Neural cell (in vitro differentiated cells): ENCODE results near the gene GPX6. TPM values are rescaled to one million over a fixed set of nuclear protein-coding genes. Genes with fewer than 3 reads are reported as not detected.
A peak's percentile ranks its signal among the peaks of the same experiment; 100 is the strongest.
"Not testable (repeated sequence)": the region's sequence is repeated elsewhere in the genome, so short reads cannot be mapped to it uniquely, and the experiment has no call there.

Experiments used
- H2AFZ ChIP-seq: fragments of 200-600, 300-800 bp; sonication (generic), shearing (Covaris generic); 2 replicates; pipeline ENCODE4 v1.6.0; 2014; ENCODE audit warnings: low read depth, mild to moderate bottlenecking, antibody characterized with exemption, low read length, moderate library complexity
- H3F3A ChIP-seq: fragments of 200-600 bp; shearing (Covaris generic); 2 replicates; pipeline ENCODE4 v1.6.1; 2016; ENCODE audit warnings: mild to moderate bottlenecking, moderate library complexity, mixed read lengths, antibody characterized with exemption, low read length; ENCODE audit not compliant: insufficient read depth, poor library complexity, severe bottlenecking
- H3K27ac ChIP-seq: fragments of 200-600, 300-800 bp; sonication (generic), shearing (Covaris generic); 2 replicates; pipeline ENCODE4 v1.5.1; 2014; ENCODE audit warnings: mild to moderate bottlenecking, low read length, moderate library complexity
- H3K27me3 ChIP-seq: fragments of 300-800, 200-600 bp; sonication (generic), shearing (Covaris generic); 2 replicates; pipeline ENCODE4 v1.6.0; 2014; ENCODE audit warnings: mild to moderate bottlenecking, low read depth, low read length, moderate library complexity; ENCODE audit not compliant: insufficient read depth
- H3K36me3 ChIP-seq: fragments of 300-800, 200-600 bp; sonication (generic), shearing (Covaris generic); 2 replicates; pipeline ENCODE4 v1.5.1; 2014; ENCODE audit warnings: mild to moderate bottlenecking, antibody characterized with exemption, low read length, moderate library complexity; ENCODE audit not compliant: insufficient read depth
- H3K4me2 ChIP-seq: fragments of 300-800, 200-600 bp; sonication (generic), shearing (Covaris generic); 2 replicates; pipeline ENCODE4 v1.6.0; 2014; ENCODE audit warnings: mild to moderate bottlenecking, low read length
- H3K4me3 ChIP-seq: fragments of 300-800, 200-600 bp; sonication (generic), shearing (Covaris generic); 2 replicates; pipeline ENCODE4 v1.5.1; 2014; ENCODE audit warnings: mild to moderate bottlenecking, low read length, moderate library complexity
- H3K79me2 ChIP-seq: fragments of 200-600 bp; shearing (Covaris generic); replicated peaks from 2 replicates; pipeline ENCODE4 v1.6.0; 2014; ENCODE audit warnings: mild to moderate bottlenecking, low read length, moderate library complexity; ENCODE audit not compliant: insufficient read depth
- H3K9ac ChIP-seq: fragments of 300-800, 200-600 bp; sonication (generic), shearing (Covaris generic); 2 replicates; pipeline ENCODE4 v1.6.1; 2016; ENCODE audit warnings: mild to moderate bottlenecking, low read length, mixed read lengths
- H3K9me2 ChIP-seq: fragments of 200-600 bp; shearing (Covaris generic); 2 replicates; pipeline ENCODE4 v1.6.1; 2016; ENCODE audit warnings: mild to moderate bottlenecking, low read length, mixed read lengths; ENCODE audit not compliant: insufficient read depth
- H3K9me3 ChIP-seq: fragments of 200-600, 300-800 bp; sonication (generic), shearing (Covaris generic); 2 replicates; pipeline ENCODE4 v1.6.1; 2016; ENCODE audit warnings: mild to moderate bottlenecking, mixed run types, low read length, moderate library complexity, mixed read lengths
- H4K20me1 ChIP-seq: fragments of 200-600 bp; shearing (Covaris generic); 2 replicates; pipeline ENCODE4 v1.6.1; 2016; ENCODE audit warnings: mild to moderate bottlenecking, mixed run types; ENCODE audit not compliant: insufficient read depth
- CTCF ChIP-seq: fragments of 450-650 bp; IDR thresholded peaks from 2 replicates; pipeline ENCODE4 v1.5.1; 2014; ENCODE audit warnings: antibody characterized with exemption, mild to moderate bottlenecking, moderate library complexity; ENCODE audit not compliant: poor library complexity, severe bottlenecking
- EP300 ChIP-seq: fragments of 450-650 bp; conservative IDR thresholded peaks from 2 replicates; pipeline ENCODE4 v1.6.1; 2014; ENCODE audit warnings: antibody characterized with exemption, mild to moderate bottlenecking, moderate library complexity; ENCODE audit not compliant: poor library complexity, severe bottlenecking
- EZH2 ChIP-seq: fragments of 200-600, 300-800 bp; shearing (Covaris generic), sonication (generic); IDR thresholded peaks from 2 replicates; pipeline ENCODE4 v1.6.1; 2014; ENCODE audit warnings: antibody characterized with exemption, low read length, borderline replicate concordance, mild to moderate bottlenecking; ENCODE audit not compliant: insufficient read depth, poor library complexity, severe bottlenecking
- MXI1 ChIP-seq: fragments of 450-650 bp; conservative IDR thresholded peaks from 2 replicates; pipeline ENCODE4 v1.6.1; 2014; ENCODE audit warnings: antibody characterized with exemption, mild to moderate bottlenecking; ENCODE audit not compliant: poor library complexity, severe bottlenecking
- POLR2AphosphoS5 ChIP-seq: IDR thresholded peaks from 2 replicates; pipeline ENCODE4 v1.6.1; 2012
- RAD21 ChIP-seq: fragments of 450-650 bp; conservative IDR thresholded peaks from 2 replicates; pipeline ENCODE4 v1.6.1; 2014; ENCODE audit warnings: antibody characterized with exemption, mild to moderate bottlenecking, moderate library complexity
- SMC3 ChIP-seq: fragments of 450-650 bp; conservative IDR thresholded peaks from 2 replicates; pipeline ENCODE4 v1.6.1; 2014; ENCODE audit warnings: antibody characterized with exemption, mild to moderate bottlenecking, moderate library complexity; ENCODE audit not compliant: poor library complexity
- TAF1 ChIP-seq: IDR thresholded peaks from 2 replicates; pipeline ENCODE4 v1.6.1; 2012; ENCODE audit warnings: low read depth
- polyA plus RNA-seq: library from polyadenylated mRNA; depleted of rRNA; stranded (reverse); fragments of >200 nt; gene quantifications from 2 replicates; pipeline ENCODE4 v1.2.3, GENCODE V29; 2014
- TF ChIP-seq, protein P1 (sequence below): IDR thresholded peaks from 2 replicates; pipeline ENCODE4 v1.6.1; 2012; ENCODE audit warnings: borderline replicate concordance

The GPX6 gene
- polyA plus RNA-seq, 1 donor from 2014 or later, result not detected

GRCh38 chr6:28478518-28478917, 37.1 kb downstream of the GPX6 start:
- Histone ChIP-seq H3K4me2 (no peak overlapping the region), H3K79me2 (no peaks in the 10 kb centered on the region), H3K9ac (no peak overlapping the region), H4K20me1 (no peaks in the 10 kb centered on the region), H3K9me3 (no peaks in the 10 kb centered on the region), H3K4me3 (no peak overlapping the region), H2AFZ (no peak overlapping the region), H3K27me3 (no peaks in the 10 kb centered on the region), H3K9me2 (no peaks in the 10 kb centered on the region), H3K36me3 (no peaks in the 10 kb centered on the region), H3F3A (no peaks in the 10 kb centered on the region), H3K27ac (no peak overlapping the region)
- TF ChIP-seq EP300, result no peak
- no peak for TF ChIP-seq SMC3
- TF ChIP-seq TAF1, result no peak
- TF ChIP-seq MXI1, result no peak
- TF ChIP-seq EZH2, result no peak
- no peak for TF ChIP-seq CTCF
- TF ChIP-seq, protein P1, sequence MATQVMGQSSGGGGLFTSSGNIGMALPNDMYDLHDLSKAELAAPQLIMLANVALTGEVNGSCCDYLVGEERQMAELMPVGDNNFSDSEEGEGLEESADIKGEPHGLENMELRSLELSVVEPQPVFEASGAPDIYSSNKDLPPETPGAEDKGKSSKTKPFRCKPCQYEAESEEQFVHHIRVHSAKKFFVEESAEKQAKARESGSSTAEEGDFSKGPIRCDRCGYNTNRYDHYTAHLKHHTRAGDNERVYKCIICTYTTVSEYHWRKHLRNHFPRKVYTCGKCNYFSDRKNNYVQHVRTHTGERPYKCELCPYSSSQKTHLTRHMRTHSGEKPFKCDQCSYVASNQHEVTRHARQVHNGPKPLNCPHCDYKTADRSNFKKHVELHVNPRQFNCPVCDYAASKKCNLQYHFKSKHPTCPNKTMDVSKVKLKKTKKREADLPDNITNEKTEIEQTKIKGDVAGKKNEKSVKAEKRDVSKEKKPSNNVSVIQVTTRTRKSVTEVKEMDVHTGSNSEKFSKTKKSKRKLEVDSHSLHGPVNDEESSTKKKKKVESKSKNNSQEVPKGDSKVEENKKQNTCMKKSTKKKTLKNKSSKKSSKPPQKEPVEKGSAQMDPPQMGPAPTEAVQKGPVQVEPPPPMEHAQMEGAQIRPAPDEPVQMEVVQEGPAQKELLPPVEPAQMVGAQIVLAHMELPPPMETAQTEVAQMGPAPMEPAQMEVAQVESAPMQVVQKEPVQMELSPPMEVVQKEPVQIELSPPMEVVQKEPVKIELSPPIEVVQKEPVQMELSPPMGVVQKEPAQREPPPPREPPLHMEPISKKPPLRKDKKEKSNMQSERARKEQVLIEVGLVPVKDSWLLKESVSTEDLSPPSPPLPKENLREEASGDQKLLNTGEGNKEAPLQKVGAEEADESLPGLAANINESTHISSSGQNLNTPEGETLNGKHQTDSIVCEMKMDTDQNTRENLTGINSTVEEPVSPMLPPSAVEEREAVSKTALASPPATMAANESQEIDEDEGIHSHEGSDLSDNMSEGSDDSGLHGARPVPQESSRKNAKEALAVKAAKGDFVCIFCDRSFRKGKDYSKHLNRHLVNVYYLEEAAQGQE, result no peak
- TF ChIP-seq POLR2AphosphoS5, result no peak
- no peak for TF ChIP-seq RAD21

- Histone ChIP-seq H3K79me2 (no peaks in the 10 kb centered on the region), H2AFZ (no peak overlapping the region), H3K9me2 (no peaks in the 10 kb centered on the region), H3K4me2 (no peak overlapping the region), H3K27ac (no peak overlapping the region), H3K27me3 (no peaks in the 10 kb centered on the region), H4K20me1 (no peaks in the 10 kb centered on the region), H3K4me3 (peak overlapping the region; percentile 14), H3K9ac (no peak overlapping the region), H3K9me3 (no peaks in the 10 kb centered on the region), H3K36me3 (no peaks in the 10 kb centered on the region), H3F3A (no peaks in the 10 kb centered on the region)
- TF ChIP-seq POLR2AphosphoS5, result no peak
- TF ChIP-seq TAF1, result no peak
- no peak for TF ChIP-seq MXI1
- TF ChIP-seq RAD21, result no peak
- no peak for TF ChIP-seq EP300
- TF ChIP-seq SMC3, result no peak
- no peak for TF ChIP-seq CTCF
- TF ChIP-seq, protein P1, result no peak
- no peak for TF ChIP-seq EZH2
These were observed 41.0 kb downstream of the GPX6 start for GRCh38 chr6:28474441-28475219.

DNA sequence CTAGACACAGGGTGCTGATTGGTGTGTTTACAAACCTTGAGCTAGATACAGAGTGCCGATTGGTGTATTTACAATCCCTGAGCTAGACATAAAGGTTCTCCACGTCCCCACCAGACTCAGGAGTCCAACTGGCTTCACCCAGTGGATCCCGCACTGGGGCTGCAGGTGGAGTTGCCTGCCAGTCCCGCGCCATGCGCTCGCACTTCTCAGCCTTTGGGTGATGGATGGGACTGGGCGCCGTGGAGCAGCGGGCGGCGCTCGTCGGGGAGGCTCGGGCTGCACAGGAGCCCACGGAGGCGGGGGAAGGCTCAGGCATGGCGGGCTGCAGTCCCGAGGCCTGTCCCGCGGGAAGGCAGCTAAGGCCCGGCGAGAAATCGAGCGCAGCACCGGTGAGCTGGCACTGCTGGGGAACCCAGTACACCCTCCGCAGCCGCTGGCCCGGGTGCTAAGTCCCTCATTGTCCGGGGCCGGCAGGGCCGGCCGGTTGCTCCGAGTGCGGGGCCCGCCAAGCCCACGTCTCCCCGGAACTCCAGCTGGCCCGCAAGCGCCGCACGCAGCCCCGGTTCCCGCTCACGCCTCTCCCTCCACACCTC, 46.3 kb downstream of the GPX6 start:
- H3F3A ChIP-seq, H3K4me2 ChIP-seq, H3K9me2 ChIP-seq, H3K4me3 ChIP-seq, H2AFZ ChIP-seq, H4K20me1 ChIP-seq, H3K27ac ChIP-seq, H3K27me3 ChIP-seq, H3K36me3 ChIP-seq, H3K9me3 ChIP-seq, H3K9ac ChIP-seq, H3K79me2 ChIP-seq: not testable (repeated sequence)
